Amygdala (tissue), 56 donors: ENCODE data around the gene ZW10.
"Not testable (repeated sequence)": the region's sequence is repeated elsewhere in the genome, so short reads cannot be mapped to it uniquely, and the experiment has no call there.

ENCODE experiments used
- DNase-seq, 56 donors: peaks; one replicate each; lab custom pipeline; 2025; lab: John Stamatoyannopoulos, UW

ZW10 gene

DNA sequence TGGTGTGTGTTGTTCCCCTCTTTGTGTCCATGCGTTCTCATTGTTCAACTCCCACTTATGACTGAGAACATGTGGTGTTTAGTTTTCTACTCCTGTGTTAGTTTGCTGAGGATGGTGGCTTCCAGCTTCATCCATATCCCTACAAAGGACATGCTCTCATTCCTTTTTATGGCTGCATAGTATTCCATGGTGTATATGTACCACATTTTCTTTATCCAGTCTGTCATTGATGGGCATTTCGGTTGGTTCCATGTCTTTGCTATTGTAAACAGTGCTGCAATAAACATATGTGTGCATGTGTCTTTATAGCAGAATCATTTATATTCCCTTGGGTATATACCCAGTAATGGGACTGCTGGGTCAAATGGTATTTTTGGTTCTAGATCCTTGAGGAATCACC is 10.5 kb downstream of the ZW10 start:
- DNase-seq, result not testable (repeated sequence)

DNA sequence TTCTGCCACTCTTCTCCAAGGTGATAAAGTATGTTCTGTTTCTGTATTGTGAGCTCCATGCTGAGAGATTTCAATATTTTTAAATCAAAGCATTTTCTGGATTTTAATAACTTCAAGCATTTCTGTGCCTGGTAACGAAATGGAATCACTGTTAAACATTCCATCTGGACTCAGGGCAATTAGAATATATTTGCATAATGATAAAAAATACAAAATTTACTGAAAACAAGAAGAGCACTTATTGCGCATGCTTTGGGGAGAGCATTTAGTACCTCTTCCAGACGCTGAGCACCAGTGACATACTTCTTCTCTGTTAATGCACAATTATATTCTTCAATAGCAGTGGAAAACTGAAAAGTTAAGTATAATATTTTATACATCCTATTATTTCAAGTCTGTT is 13.3 kb downstream of the ZW10 start:
- no peak for DNase-seq

DNA sequence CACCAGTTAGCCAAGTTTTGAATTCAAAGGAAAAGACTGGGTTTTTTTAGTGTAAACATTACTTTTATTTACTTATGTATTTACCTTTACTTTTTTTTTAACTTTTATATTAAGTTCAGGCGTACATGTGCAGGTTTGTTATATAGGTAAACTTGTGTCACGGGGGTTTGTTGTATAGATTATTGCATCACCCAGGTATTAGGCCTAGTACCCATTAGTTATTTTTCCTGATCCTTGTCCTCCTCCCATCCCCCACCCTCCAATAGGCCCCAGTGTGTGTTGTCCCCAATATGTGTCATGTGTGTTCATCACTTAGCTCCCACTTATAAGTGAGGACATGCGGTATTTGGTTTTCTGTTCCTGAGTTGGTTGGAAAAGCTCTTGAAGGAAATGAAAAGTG is 20.6 kb downstream of the ZW10 start:
- DNase-seq, result no peak

DNA sequence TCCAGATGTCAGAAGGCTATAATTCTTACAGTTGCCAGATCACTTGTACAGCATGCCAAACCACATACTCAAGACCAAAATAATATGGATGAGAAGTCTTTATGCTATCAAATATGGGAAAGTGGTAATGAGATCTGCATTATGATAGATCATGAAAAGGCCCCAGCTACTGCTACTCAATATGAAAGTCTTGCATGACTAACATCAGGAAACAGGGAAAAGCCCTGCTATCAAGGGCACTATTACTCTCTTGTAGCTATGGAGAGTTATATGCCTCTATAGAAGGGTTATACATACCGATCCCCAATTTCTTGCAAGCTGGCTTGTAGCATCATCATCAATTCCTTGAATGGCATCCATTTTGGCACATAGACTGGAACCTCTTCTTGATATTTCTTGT is 37.2 kb downstream of the ZW10 start:
- DNase-seq, result no peak

DNA sequence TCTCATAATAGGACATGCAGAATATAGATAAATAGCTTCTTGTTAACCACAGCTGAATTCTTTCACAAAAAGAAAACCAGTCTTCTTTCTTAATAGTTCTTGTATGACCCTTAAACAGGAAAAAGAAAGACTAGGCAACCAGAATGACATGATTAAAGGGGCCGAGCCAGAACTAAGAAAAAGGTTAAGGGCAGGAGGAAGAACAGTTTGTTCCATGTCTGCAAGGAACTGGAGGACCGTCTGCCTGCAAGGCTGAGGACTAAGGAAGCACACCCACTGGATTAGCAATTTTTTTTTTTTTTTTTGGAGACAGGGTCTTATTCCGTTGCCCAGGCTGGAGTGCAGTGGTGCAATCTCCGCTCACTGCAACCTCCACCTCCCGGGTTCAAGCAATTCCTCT is 41.4 kb downstream of the ZW10 start:
- no peak for DNase-seq

DNA sequence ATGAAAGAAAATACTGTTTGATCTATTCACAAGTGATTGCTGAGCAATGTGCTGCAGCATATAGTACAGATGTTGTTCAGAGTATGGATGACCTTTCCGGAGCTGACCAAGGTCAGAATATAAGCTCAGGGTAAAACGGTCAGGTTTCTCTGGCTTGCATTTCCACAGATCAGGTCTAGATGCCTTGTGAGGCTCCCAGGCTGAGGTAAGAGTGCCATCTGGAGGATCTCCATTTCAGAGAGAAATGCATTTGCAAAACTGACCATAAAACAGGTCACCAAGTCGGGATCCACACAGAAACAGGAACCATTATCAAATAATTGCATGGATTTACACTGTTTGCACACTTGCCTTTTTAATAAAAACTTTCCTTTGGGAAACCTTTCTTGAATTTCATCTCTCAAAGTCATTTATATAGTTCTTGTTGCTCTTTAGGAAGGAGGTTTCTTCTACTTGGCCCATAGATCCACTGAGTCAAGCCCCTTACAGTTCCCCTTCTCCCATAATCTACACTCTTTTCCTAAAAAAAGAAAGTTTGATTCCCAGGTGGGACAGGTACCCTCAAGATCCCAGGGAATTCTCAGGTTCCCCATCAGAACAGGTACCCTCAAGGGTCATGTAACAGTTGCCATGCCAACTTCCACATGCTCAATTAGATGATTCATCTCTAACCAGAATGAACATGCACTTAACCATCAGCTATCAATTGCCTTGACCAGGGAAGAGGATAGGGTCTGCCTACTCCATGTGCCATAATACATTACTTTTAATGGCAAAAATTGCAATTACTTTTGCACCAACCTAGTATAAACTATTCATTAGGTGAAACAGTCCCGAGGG is 42.4 kb downstream of the ZW10 start:
- DNase-seq, result peak in 35 of 56 donors; percentile 5 to 81 (median 23)

DNA sequence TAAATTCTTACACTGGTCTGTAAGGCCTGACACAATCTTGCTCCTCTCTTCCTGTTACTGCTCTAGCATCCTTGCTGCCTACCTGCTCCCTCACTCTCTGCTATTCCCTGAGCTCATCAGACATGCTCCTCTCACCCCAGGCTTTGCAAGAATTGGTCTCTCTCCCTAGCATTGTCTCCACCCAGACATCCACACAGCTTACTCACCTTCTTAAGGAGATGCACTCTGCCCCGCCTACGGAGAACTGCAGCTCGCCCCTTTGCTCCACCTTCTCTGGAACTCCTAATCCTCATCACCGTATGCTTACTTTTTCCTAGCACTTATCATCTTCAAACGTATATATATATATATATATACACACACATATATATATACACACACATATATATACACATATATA is 44.0 kb downstream of the ZW10 start:
- DNase-seq, result no peak

DNA sequence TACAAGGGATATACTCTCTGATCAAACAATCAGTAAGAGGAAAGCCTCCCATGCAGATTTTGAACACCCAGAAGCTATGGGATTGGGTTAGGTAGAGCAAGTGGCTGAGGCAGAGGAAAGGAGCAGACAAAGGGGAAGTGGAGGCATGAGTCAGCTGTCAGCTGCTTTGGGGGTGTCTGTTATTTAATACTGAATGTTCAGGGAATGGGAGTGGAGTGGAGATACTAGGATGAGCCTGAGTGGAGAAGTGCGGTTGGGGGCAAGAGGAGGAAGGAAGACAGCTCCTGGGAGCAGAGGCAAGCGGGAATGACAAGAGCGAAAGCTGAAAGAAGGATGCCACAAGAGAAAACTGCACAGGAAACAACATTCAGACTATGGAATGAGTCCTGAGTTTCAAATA is 44.7 kb downstream of the ZW10 start:
- DNase-seq, result no peak

DNA sequence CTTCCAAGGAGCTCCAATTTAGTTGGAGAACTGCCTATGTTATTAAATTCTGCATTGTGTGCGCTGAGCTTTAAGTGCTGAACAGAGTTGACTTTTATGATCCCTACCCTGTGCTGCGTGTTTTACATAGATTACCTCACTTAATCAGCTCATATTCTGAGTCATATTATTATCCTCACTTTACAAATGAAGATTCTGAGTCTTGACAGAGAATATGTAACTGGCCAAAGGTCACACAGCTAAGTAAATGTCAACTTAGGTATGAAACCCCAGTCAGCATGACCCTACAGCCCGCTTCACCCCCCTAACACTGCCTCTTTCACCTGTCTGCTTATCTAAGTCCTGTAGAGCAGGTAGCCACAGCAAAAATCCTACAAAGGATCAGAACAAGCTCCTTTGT is 47.6 kb downstream of the ZW10 start:
- no peak for DNase-seq

DNA sequence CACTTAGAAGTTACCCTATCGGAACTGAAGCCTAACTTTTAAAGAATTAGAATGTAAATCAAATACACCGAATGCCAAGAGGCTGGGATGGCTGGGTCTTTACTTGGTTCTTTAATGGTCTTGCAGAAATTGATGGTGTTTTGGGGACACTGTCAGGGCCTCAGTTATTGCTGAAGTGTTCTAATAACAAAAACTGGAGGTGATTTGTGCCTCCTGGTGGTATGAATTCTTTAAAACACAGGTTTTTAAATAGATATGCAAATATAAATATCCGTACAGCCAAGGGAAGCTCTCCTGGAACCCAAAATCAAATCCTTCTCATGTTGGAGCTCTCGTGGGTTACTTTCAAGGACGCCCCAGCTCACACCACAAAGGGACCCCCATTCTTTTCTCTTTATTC is 48.1 kb downstream of the ZW10 start:
- no peak for DNase-seq

DNA sequence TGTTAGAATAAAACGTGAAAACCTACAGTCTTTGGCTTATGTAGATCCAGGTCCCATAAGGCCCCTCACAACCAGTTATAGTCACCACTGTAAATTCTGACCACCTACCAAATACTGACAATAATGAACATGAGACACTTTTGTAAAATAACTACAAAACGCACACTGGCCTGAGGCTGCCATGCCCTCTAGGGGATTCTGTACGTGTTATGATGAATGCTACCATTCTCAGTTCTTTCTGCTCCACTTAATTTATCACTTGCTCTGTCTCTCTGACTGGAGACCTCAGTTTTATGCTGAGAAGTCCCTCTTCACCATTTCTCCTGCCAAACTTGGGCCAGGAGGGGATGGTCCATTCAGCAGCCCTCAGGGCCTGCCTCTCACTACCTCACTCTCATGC is 48.7 kb downstream of the ZW10 start:
- DNase-seq, result no peak

DNA sequence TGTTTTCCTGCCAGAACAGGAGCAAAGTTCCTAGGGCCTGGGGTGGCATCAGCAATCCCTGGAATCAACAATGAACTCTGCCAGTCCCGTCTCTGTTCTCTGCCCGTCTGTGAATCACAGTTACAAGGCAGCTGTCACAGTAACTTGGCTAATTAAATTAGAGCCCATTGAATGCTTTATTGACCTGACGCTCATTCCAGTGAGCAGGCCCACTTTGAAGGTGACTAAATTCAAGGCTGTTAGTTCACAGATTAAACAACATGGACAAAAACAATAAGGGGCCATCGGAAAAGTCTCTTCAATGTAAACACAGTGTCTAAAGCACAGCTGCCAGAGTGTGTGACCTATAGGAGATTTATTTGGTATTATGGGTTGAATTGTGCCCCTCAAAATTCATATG is 49.7 kb downstream of the ZW10 start:
- peak in 1 of 56 donors; percentile 3 for DNase-seq

DNA sequence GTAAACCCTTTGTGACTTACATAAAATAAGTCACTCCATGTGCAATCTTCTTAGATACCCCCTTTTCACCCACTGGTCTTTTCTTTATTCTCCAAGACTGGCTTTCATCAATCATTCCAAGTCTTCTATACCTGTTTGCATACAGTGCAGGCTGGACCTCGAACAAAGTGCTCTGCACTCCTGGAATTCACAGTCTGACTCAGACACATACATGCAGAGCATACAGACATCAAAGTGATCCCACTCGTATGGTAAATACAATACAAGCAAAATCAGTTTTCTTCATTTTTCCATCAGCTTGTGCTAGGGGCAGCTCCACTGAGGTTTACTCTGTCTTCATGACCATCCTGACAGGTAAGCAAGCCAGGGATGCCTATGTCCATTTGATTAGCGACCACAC is 50.6 kb downstream of the ZW10 start:
- DNase-seq, result no peak

DNA sequence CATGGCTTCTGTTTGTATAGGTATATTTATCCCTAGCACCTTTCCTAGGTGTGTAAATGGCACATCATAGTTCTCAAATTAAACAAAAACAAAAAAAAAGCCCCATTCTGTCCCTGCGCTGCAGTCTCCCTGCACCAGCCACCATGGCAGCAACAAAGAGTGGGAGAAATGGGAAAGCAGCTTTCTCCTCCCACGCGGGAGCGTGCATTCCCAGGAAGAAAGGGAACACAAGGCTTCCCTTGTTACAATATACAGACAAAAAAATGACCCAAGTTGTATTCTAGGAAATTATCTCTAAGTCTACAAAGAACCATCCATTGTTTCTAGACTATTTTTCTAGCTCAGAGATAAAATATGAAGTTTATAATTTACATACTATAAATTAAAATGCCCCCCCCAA is 51.3 kb downstream of the ZW10 start:
- peak in 15 of 56 donors; percentile 5 to 53 (median 17) for DNase-seq

DNA sequence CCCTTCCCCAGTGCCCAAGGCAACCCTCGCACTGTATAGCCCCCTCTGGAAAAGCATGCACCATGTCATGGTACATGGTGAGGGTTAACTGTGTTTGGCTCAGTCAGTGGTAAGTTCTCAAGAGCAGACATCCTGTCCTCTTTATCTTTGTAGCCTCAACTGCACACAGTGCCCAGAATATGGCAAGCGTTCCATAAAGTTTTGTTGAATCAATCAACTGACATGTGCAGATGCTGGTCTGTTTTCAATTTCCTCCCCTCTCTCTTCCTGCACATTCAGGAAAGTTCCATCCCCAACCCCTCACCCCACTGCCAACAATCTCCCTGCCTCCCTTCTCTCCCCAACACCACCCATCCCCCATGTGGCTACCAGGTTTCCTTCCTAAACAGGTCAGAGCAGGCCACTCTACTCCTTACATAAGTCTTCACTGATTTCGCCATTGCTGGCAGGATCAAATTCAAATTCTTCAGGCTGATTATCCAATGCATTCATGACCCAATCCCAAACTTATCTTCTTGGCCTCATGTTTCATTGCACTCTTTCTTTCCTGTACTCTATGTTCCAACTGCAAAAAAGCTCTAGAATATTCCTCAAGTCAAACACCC is 51.9 kb downstream of the ZW10 start:
- no peak for DNase-seq

DNA sequence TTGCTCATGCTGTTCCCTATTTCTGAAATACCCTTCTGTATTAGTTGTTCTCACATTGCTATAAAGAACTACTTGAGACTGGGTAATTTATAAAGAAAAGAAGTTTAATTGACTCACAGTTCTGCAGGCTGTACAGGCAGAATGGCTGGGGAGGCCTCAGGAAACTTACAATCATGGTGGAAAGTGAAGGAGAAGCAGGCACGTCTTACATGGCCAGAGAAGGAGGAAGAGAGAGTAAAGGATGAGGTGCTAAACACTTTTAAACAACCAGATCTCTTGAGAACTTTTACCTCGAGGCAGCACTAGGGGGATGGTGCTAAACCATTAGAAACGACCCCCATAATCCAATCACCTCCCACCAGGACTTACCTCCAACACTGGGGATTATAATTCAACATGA is 53.0 kb downstream of the ZW10 start:
- DNase-seq, result not testable (repeated sequence)

DNA sequence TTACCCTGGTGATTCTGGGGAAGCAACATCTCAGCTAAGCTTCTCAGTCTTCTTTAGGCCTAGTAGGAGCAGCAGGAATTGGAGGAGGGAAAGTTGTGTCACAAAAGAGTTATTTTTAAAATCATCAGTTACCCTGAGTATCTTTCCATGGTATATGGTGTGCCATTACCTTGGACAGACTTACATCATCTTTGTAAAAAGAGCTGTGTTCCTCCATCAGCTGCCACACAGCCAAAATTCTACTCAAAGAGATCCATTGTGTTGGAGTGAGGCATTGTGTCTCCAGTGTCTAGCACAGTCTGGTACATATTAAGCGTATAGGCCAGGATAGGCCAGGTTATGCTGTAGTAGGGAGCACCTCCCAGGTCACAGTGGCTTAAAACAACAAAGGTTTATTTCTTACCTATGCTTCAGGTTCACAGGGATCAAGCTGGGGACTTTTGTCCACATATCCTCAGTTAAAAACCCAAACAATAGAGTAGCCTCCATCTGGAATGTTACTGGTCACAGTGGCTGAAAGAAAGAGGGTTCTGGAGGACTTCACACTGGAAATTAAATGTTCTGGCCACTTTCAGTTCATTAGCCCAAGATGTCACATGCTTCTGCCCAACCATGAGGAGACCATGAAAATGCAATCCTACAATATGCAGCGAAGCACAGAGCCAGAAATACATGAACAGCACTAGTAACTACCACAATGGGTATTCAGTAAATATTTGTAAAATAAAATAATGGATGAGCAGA is 57.4 kb downstream of the ZW10 start:
- peak in 23 of 56 donors; percentile 3 to 72 (median 30) for DNase-seq

DNA sequence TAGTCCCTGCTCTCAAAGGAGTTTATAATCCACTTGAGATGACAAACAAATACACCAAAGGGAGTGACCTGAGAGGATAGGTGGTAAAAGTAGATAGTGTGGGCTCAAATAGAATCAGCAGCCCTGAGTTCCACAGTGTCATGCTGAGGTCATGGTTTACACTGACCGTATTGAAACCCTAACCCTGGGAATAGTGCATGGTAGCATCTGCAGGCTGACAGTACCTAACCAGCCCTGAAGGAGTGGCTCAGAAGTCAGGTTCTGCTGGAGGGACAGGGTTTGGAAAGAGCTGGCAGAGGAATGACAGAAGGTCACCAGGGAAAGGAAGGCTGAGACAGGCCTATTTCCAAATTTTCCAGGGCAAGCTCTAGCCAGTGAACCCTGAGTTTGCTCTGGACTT is 58.2 kb downstream of the ZW10 start:
- no peak for DNase-seq

DNA sequence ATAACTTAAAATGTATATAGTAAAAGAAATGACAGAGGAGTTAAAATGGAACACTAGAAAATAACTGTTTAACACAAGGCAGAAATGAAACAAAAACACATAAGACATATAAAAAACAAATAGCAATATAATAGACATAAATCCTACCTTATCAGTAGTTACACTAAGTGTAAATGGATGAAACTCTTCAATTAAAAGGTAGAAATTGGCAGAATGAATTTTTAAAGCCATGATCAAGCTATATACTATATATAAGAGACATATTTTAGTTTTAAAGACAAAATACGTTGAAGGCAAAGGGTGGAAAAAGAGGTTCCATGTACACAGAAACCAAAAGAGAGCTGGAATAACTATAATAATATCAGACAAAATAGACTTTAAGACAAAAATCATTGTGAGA is 62.5 kb downstream of the ZW10 start:
- DNase-seq, result no peak

DNA sequence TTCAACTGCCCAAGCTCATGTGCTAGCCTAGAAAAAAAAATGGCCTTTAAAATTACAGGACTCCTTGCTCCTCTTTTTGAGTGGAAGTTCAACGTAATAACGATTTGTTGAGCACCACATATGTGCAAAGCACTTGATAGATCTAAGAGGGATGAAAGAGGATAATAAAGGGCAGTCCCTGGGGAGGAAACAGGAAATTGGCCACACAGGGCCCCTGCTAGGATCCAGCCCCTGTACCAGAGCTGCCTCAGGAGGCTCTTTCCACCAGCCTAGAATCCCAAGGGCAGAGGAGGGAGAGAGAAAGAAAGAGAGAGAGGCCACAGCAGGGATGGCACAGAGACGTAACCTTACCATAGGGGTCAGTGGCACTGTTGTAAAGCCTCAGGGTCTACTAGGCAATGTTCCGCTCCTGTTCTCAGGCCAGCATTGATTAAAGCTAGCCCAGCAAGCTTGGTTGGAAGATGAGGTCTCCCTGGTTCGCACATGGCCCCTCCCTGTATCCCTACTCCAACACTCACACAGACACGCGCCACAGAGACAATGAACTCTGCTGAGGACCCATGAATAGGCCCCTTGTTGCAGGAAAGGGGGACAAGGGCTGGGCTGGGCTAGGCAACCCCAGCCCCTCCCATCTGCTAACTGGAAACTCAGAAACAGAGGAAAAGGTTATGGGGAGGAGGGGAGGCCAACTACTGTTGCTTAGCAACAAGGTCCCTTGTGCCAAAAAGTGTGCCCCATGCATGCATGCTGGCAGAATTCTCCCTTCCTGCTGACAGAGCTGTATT is 67.4 kb downstream of the ZW10 start, which contains the start of gene TMPRSS5:
Gene TMPRSS5, minus strand, starts transcription at position 438 of the 785 bp plus-strand sequence. Its CDS starts 84 bp downstream, at position 354.
- peak in 54 of 56 donors; percentile 36 to 97 (median 83) for DNase-seq

DNA sequence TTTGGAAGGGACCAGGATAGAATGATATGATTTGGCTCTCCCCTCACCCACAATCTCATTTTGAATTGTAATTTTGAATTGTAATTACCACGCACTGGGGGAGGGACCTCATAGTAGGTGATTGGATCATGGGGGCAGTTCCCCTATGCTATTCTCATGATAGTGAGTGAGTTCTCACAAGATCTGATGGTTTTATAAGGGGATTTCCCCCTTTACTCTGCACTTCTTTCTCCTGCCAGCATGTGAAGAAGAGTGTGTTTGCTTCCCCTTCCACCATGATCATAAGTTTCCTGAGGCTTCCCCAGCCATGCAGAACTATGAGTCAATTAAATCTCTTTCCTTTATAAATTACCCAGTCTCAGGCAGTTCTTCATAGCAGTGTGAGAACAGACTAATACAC is 69.9 kb downstream of the ZW10 start:
- DNase-seq, result not testable (repeated sequence)
